ENCODE data around the gene PAX5. TPM values are rescaled to one million over a fixed set of nuclear protein-coding genes. Genes with fewer than 3 reads are reported as not detected.

The PAX5 gene
- total RNA-seq, 1 experiment from 2014 or later, result 0.39 TPM

- Histone ChIP-seq H2BK5ac (ENCODE audit: insufficient read length, low read length) (no peak overlapping the region), H3K79me1 (ENCODE audit: insufficient read depth, low read depth, low read length, poor library complexity, severe bottlenecking) (no peaks in the 10 kb centered on the region), H3K4me2 (ENCODE audit: insufficient read depth, insufficient read length, low read length) (no peak overlapping the region), H3K4me1 (ENCODE audit: insufficient read depth, low read length) (peaks cover 1% of the 10 kb centered on the region; the same call in 1 of the 2 replicates), H4K5ac (ENCODE audit: insufficient read length, low read depth, low read length) (no peak overlapping the region), H3K9me3 (ENCODE audit: control insufficient read depth, low read depth, low read length) (no peaks in the 10 kb centered on the region), H2BK12ac (ENCODE audit: insufficient read length, low read depth, low read length) (no peak overlapping the region), H3K23me2 (ENCODE audit: insufficient read length, low read depth, low read length, poor library complexity, severe bottlenecking) (no peaks in the 10 kb centered on the region), H3T11ph (ENCODE audit: low read length) (no peak overlapping the region), H2AK5ac (ENCODE audit: insufficient read length, low read length) (no peak overlapping the region), H3K18ac (ENCODE audit: insufficient read length, low read depth, low read length) (no peak overlapping the region), H3K23ac (ENCODE audit: insufficient read length, low read depth, low read length) (no peak overlapping the region), H4K91ac (ENCODE audit: insufficient read length, low read depth, low read length) (no peak overlapping the region), H3K14ac (ENCODE audit: insufficient read depth, low read length) (no peak overlapping the region), H3K27me3 (ENCODE audit: insufficient read depth, low read length) (no peaks in the 10 kb centered on the region), H2AFZ (ENCODE audit: low read length) (no peak overlapping the region), H3K79me2 (ENCODE audit: insufficient read depth, low read length) (no peaks in the 10 kb centered on the region), H3K56ac (ENCODE audit: insufficient read length, low read depth, low read length) (no peak overlapping the region), H2BK15ac (ENCODE audit: low read depth, low read length) (no peak overlapping the region), H3K4ac (ENCODE audit: low read depth, low read length) (no peak overlapping the region), H3K9ac (ENCODE audit: extremely low read depth, insufficient read length, low read length) (no peak overlapping the region), H2BK120ac (ENCODE audit: low read depth, low read length, poor library complexity, severe bottlenecking) (no peak overlapping the region), H4K8ac (replicated peaks; ENCODE audit: insufficient read length, low read depth, low read length) (no peak overlapping the region), H3K27ac (ENCODE audit: insufficient read length, low read depth, low read length) (no peak overlapping the region), H2BK20ac (ENCODE audit: low read depth, low read length, poor library complexity, severe bottlenecking) (no peak overlapping the region), H4K20me1 (ENCODE audit: control insufficient read depth, insufficient read depth, insufficient read length) (no peaks in the 10 kb centered on the region)
- Mint-ChIP-seq H3K36me3 (ENCODE audit: insufficient read depth in 1 of 3, low read depth in 3 of 3) (peaks cover 0 to 3% (median 0%) of the 10 kb centered on the region in 3 experiments; a peak in 1 of 7 replicates), H3K27ac (no peak overlapping the region; a peak in 1 of 7 replicates), H3K9me3 (peaks cover 3 to 8% of the 10 kb centered on the region in 2 experiments; a peak in 2 of 5 replicates), H3K4me1 (peaks cover 3 to 9% of the 10 kb centered on the region in 2 experiments; a peak in 2 of 4 replicates), H3K4me3 (no peak overlapping the region), H3K27me3 (ENCODE audit: low read depth) (peaks cover 3% of the 10 kb centered on the region)
- no CpG with 5 or more reads among the region's 2 CpGs for WGBS (ENCODE audit: extremely low coverage, insufficient read length, low lambda C conversion rate)
- DNase-seq, result no peak
- no peak for TF ChIP-seq CTCF (conservative IDR thresholded peaks at IDR 0.05)
Observed at GRCh38 chr9:36932198-36932597, 101.9 kb downstream of the PAX5 start.
